Neural cell (in vitro differentiated cells): ENCODE results near the gene GAB2.

Source experiments
- CTCF ChIP-seq: fragments of 450-650 bp; IDR thresholded peaks from 2 replicates; pipeline ENCODE4 v1.5.1; 2014; ENCODE audit warnings: antibody characterized with exemption, mild to moderate bottlenecking, moderate library complexity; ENCODE audit not compliant: poor library complexity, severe bottlenecking
- EZH2 ChIP-seq: fragments of 200-600, 300-800 bp; shearing (Covaris generic), sonication (generic); IDR thresholded peaks from 2 replicates; pipeline ENCODE4 v1.6.1; 2014; ENCODE audit warnings: antibody characterized with exemption, low read length, borderline replicate concordance, mild to moderate bottlenecking; ENCODE audit not compliant: insufficient read depth, poor library complexity, severe bottlenecking
- MXI1 ChIP-seq: fragments of 450-650 bp; conservative IDR thresholded peaks from 2 replicates; pipeline ENCODE4 v1.6.1; 2014; ENCODE audit warnings: antibody characterized with exemption, mild to moderate bottlenecking; ENCODE audit not compliant: poor library complexity, severe bottlenecking
- POLR2AphosphoS5 ChIP-seq: IDR thresholded peaks from 2 replicates; pipeline ENCODE4 v1.6.1; 2012
- RAD21 ChIP-seq: fragments of 450-650 bp; conservative IDR thresholded peaks from 2 replicates; pipeline ENCODE4 v1.6.1; 2014; ENCODE audit warnings: antibody characterized with exemption, mild to moderate bottlenecking, moderate library complexity
- REST ChIP-seq: IDR thresholded peaks from 2 replicates; pipeline ENCODE4 v1.6.1; 2012; ENCODE audit warnings: borderline replicate concordance
- TAF1 ChIP-seq: IDR thresholded peaks from 2 replicates; pipeline ENCODE4 v1.6.1; 2012; ENCODE audit warnings: low read depth

GRCh38 chr11:78227921-78228320 is 189.7 kb downstream of the GAB2 start:
- TF ChIP-seq CTCF (no peak), RAD21 (no peak), REST (no peak), EZH2 (no peak), POLR2AphosphoS5 (no peak), MXI1 (no peak), TAF1 (no peak)
